Left renal pelvis (tissue), 4 donors: ENCODE data around the gene CACNG7. TPM values are rescaled to one million over a fixed set of nuclear protein-coding genes. Genes with fewer than 3 reads are reported as not detected.
A peak's percentile ranks its signal among the peaks of the same experiment; 100 is the strongest.
"Not testable (repeated sequence)": the region's sequence is repeated elsewhere in the genome, so short reads cannot be mapped to it uniquely, and the experiment has no call there.

Experiments used
- DNase-seq, 4 donors: peaks; one replicate each; pipeline ENCODE4 v3.0.0-alpha.2; 2013; ENCODE audit warnings: low read depth in 4 of 4, low spot score in 3 of 4
- polyA plus RNA-seq, 4 donors: library from polyadenylated mRNA; unstranded; fragments of 120-200 nt; gene quantifications; one replicate each; pipeline ENCODE4 v1.2.1, GENCODE V29; 2013; ENCODE audit not compliant: insufficient read length in 4 of 4

CACNG7 gene
- 1 to 10 TPM in 1 of 4 donors, under 1 TPM in 3; 0.15 to 1.5 (median 0.62) TPM for polyA plus RNA-seq

GRCh38 chr19:53908935-53909415, at the start of gene CACNG7:
TSS of gene CACNG7 (plus strand) at chr19:53909278. CDS start at chr19:53912832, 3,554 bp downstream.
- no peak for DNase-seq

- no peak for DNase-seq
These were observed 44.7 kb upstream of the CACNG7 start for GRCh38 chr19:53864308-53864836.

GRCh38 chr19:53865523-53865917, 43.6 kb upstream of the CACNG7 start:
- DNase-seq = no peak

- no peak for DNase-seq
These were observed 42.9 kb upstream of the CACNG7 start for GRCh38 chr19:53865918-53866864.

- DNase-seq = no peak
These were observed 42.2 kb upstream of the CACNG7 start for GRCh38 chr19:53866865-53867224.

GRCh38 chr19:53867225-53868090, 41.6 kb upstream of the CACNG7 start, which contains the start of gene MYADM:
TSS of gene MYADM (plus strand) at chr19:53867883. CDS start at chr19:53873530, 5,647 bp downstream.
- peak; percentile 98 to 99 (median 98) for DNase-seq

- no peak for DNase-seq
These were observed 40.8 kb upstream of the CACNG7 start for GRCh38 chr19:53868091-53868891.

GRCh38 chr19:53868892-53869804, 39.9 kb upstream of the CACNG7 start:
- DNase-seq = peak in 1 of 4 donors; percentile 82

- DNase-seq = not testable (repeated sequence)
These were observed 39.1 kb upstream of the CACNG7 start for GRCh38 chr19:53869805-53870484.

GRCh38 chr19:53870485-53870844, 38.6 kb upstream of the CACNG7 start:
- DNase-seq = no peak

- DNase-seq = no peak
These were observed 37.6 kb upstream of the CACNG7 start for GRCh38 chr19:53871454-53871853.

- no peak for DNase-seq
These were observed 36.3 kb upstream of the CACNG7 start for GRCh38 chr19:53872762-53873161.

- DNase-seq = no peak
These were observed 35.1 kb upstream of the CACNG7 start for GRCh38 chr19:53873773-53874605.

GRCh38 chr19:53874606-53874990, 34.5 kb upstream of the CACNG7 start:
- DNase-seq = no peak

- DNase-seq = no peak
These were observed 33.3 kb upstream of the CACNG7 start for GRCh38 chr19:53875602-53876325.

GRCh38 chr19:53876651-53877224, 32.3 kb upstream of the CACNG7 start:
- no peak for DNase-seq
